HepG2 (cell line): ENCODE results near the gene RPL41. TPM values are rescaled to one million over a fixed set of nuclear protein-coding genes. Genes with fewer than 3 reads are reported as not detected.

Source experiments
- BORCS8-MEF2B ChIP-seq: sonication (generic); formaldehyde crosslinking; IDR thresholded peaks from 2 replicates; pipeline ENCODE4 v1.8.0; 2022; ENCODE audit warnings: mild to moderate bottlenecking, missing genetic modification reagents
- BRCA1 ChIP-seq: sonication (generic); formaldehyde crosslinking; IDR thresholded peaks from 2 replicates; pipeline ENCODE4 v1.4.0; 2020; ENCODE audit warnings: missing genetic modification reagents
- CCAR2 ChIP-seq: fragments of 200-400 bp; formaldehyde crosslinking; optimal IDR thresholded peaks from 2 replicates; pipeline ENCODE3; 2018; ENCODE audit warnings: low read depth, mild to moderate bottlenecking, low read length, moderate library complexity
- CREB1 ChIP-seq, 2 experiments: fragments of 450-650 bp in 1 of 2; IDR thresholded peaks; 2 replicates each; pipeline ENCODE4 v1.6.1; 2016 to 2017; ENCODE audit warnings: control low read depth in 1 of 2, mild to moderate bottlenecking in 1 of 2, missing compliant biosample characterization in 1 of 2, missing genetic modification characterization in 1 of 2
- GABPB1 ChIP-seq: IDR thresholded peaks from 2 replicates; pipeline ENCODE4 v1.6.1; 2016; ENCODE audit warnings: mild to moderate bottlenecking, missing genetic modification reagents, moderate library complexity, missing compliant biosample characterization
- JARID2 ChIP-seq: sonication (generic); formaldehyde crosslinking; IDR thresholded peaks from 2 replicates; pipeline ENCODE4 v1.8.1; 2023; ENCODE audit warnings: missing genetic modification reagents, inconsistent platforms; ENCODE audit not compliant: insufficient replicate concordance
- MBNL3 ChIP-seq: fragments of 250-450 bp; sonication (Bioruptor Pico); conservative IDR thresholded peaks from 2 replicates; pipeline ENCODE4 v1.8.0; 2022; ENCODE audit warnings: mild to moderate bottlenecking, inconsistent platforms
- NCOA5 ChIP-seq: sonication (generic); formaldehyde crosslinking; IDR thresholded peaks from 2 replicates; pipeline ENCODE4 v1.4.0; 2020; ENCODE audit warnings: missing genetic modification reagents
- NFE2 ChIP-seq: sonication (generic); formaldehyde crosslinking; IDR thresholded peaks from 2 replicates; pipeline ENCODE4 v1.4.0; 2020; ENCODE audit warnings: missing genetic modification reagents
- PCBP1 ChIP-seq: fragments of 200-400 bp; formaldehyde crosslinking; IDR thresholded peaks from 2 replicates; pipeline ENCODE4 v1.6.1; 2017; ENCODE audit warnings: mild to moderate bottlenecking, low read depth, low read length, borderline replicate concordance
- SMAD9 ChIP-seq: sonication (generic); formaldehyde crosslinking; IDR thresholded peaks from 2 replicates; pipeline ENCODE4 v1.5.1; 2020; ENCODE audit warnings: mild to moderate bottlenecking, missing genetic modification reagents
- YY1 ChIP-seq: IDR thresholded peaks from 2 replicates; pipeline ENCODE4 v1.6.1; 2011; ENCODE audit warnings: low read length, low read depth, moderate library complexity, mild to moderate bottlenecking; ENCODE audit not compliant: insufficient read depth, insufficient replicate concordance
- ZFP1 ChIP-seq: IDR thresholded peaks from 2 replicates; pipeline ENCODE4 v1.6.1; 2016
- ZNF124 ChIP-seq: sonication (generic); formaldehyde crosslinking; IDR thresholded peaks from 2 replicates; pipeline ENCODE4 v1.4.0; 2020; ENCODE audit warnings: missing genetic modification reagents
- ZNF20 ChIP-seq: sonication (generic); formaldehyde crosslinking; IDR thresholded peaks from 2 replicates; pipeline ENCODE4 v1.4.0; 2020; ENCODE audit warnings: mild to moderate bottlenecking, moderate library complexity, missing genetic modification reagents
- ZNF251 ChIP-seq: sonication (generic); formaldehyde crosslinking; IDR thresholded peaks from 2 replicates; pipeline ENCODE4 v1.9.0; 2021; ENCODE audit warnings: mild to moderate bottlenecking, missing genetic modification reagents
- ZNF296 ChIP-seq: sonication (generic); formaldehyde crosslinking; conservative IDR thresholded peaks from 2 replicates; pipeline ENCODE4 v1.5.0; 2020; ENCODE audit warnings: mild to moderate bottlenecking, missing genetic modification reagents
- ZNF382 ChIP-seq: sonication (generic); formaldehyde crosslinking; IDR thresholded peaks from 2 replicates; pipeline ENCODE4 v1.5.0; 2020; ENCODE audit warnings: missing genetic modification reagents, mild to moderate bottlenecking, borderline replicate concordance
- ZNF883 ChIP-seq: sonication (generic); formaldehyde crosslinking; IDR thresholded peaks from 2 replicates; pipeline ENCODE4 v1.5.1; 2020; ENCODE audit warnings: mild to moderate bottlenecking, missing genetic modification reagents; ENCODE audit errors: not compliant biosample characterization
- polyA plus RNA-seq, 8 experiments: library from polyadenylated mRNA; depleted of rRNA in 3 of 8; stranded (reverse) in 7 of 8; unstranded in 1 of 8; fragments of >200 nt; fragmentation: Illumina TruSeq in 4 of 8; extraction: Trizol in 4 of 8; gene quantifications; 2 replicates each; pipeline versions ENCODE4 v1.2.1 to v1.2.3, GENCODE V29; 2011 to 2016; ENCODE audit warnings: low read depth in 4 of 8, missing spikeins in 1 of 8, mixed read lengths in 1 of 8; ENCODE audit not compliant: insufficient read depth in 1 of 8
- total RNA-seq, 5 experiments: library from RNA; depleted of rRNA; stranded (reverse); fragments of >200 nt; fragmentation: Illumina TruSeq; extraction: Trizol; gene quantifications; 2 replicates each; pipeline ENCODE4 v1.2.3, GENCODE V29; 2016; ENCODE audit warnings: low read depth in 1 of 5
- TF ChIP-seq, protein P1 (sequence below): sonication (generic); formaldehyde crosslinking; IDR thresholded peaks from 2 replicates; pipeline ENCODE4 v1.8.0; 2022; ENCODE audit warnings: missing genetic modification reagents, mild to moderate bottlenecking, borderline replicate concordance
- TF ChIP-seq, protein P2 (sequence below): sonication (generic); formaldehyde crosslinking; IDR thresholded peaks from 2 replicates; pipeline ENCODE4 v1.4.0; 2020; ENCODE audit warnings: missing genetic modification reagents
- TF ChIP-seq, protein P3 (sequence below): sonication (generic); formaldehyde crosslinking; IDR thresholded peaks from 2 replicates; pipeline ENCODE4 v1.4.0; 2020; ENCODE audit warnings: missing genetic modification reagents
- TF ChIP-seq, protein P4 (sequence below): sonication (generic); formaldehyde crosslinking; IDR thresholded peaks from 2 replicates; pipeline ENCODE4 v1.8.1; 2023; ENCODE audit warnings: missing genetic modification reagents, inconsistent platforms, borderline replicate concordance

The RPL41 gene
- total and polyA plus RNA-seq, 2 of the 13 experiments (the other 11 are each of a cell fraction or from before 2014, with no cell fraction given) = 4,012 to 7,670 TPM

DNA sequence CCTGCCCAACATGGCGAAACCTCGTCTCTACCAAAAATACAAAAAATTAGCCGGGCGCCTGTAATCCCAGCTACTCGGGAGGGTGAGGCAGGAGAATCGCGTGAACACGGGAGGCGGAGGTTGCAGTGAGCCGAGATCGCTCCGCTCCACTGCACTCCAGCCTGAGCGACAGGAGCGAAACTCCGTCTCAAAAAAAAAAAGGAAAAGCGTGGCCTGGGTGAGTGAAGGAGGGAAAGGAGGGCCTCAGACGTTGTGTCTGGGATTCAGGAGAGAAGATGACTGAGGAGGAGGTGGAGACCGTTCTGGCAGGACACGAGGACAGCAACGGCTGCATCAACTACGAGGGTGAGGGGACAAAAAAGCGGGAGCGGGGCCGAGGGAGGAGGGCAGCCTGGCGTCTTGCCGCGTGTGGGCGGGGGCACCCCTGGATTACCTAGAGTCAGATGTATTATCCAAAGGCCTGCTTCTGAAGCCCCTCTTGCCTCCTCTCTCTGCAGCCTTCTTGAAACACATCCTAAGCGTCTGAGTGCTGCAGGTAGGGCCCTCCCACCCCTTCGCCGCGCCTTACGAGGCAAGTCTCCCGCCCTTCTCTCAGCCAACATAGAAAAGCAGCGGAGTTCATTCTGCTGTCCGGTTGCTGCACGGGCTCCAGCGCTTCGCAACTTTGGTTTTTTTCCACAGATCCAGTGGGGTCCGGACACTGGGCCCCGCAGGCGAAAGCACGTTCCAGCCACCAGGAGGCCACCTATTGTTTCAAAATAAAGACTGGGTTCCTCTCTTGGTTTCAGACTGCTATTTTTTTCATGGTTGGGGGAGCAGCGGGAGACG lies 41.0 kb downstream of the RPL41 start (continued):
- no peak for TF ChIP-seq NCOA5 (CRISPR knock-in tag)
- TF ChIP-seq, protein P1, sequence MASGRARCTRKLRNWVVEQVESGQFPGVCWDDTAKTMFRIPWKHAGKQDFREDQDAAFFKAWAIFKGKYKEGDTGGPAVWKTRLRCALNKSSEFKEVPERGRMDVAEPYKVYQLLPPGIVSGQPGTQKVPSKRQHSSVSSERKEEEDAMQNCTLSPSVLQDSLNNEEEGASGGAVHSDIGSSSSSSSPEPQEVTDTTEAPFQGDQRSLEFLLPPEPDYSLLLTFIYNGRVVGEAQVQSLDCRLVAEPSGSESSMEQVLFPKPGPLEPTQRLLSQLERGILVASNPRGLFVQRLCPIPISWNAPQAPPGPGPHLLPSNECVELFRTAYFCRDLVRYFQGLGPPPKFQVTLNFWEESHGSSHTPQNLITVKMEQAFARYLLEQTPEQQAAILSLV (CRISPR knock-in tag) = peak; percentile 52; the same call in 1 of the 2 replicates
- TF ChIP-seq, protein P2, sequence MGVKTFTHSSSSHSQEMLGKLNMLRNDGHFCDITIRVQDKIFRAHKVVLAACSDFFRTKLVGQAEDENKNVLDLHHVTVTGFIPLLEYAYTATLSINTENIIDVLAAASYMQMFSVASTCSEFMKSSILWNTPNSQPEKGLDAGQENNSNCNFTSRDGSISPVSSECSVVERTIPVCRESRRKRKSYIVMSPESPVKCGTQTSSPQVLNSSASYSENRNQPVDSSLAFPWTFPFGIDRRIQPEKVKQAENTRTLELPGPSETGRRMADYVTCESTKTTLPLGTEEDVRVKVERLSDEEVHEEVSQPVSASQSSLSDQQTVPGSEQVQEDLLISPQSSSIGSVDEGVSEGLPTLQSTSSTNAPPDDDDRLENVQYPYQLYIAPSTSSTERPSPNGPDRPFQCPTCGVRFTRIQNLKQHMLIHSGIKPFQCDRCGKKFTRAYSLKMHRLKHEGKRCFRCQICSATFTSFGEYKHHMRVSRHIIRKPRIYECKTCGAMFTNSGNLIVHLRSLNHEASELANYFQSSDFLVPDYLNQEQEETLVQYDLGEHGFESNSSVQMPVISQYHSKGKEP = no peak
- no peak for TF ChIP-seq CREB1 (IDR thresholded peaks at IDR 0.05)
- no peak for TF ChIP-seq CREB1 (CRISPR knock-in tag; IDR thresholded peaks at IDR 0.05)
- TF ChIP-seq ZFP1 = no peak
- TF ChIP-seq ZNF124 = no peak
- TF ChIP-seq, protein P3, sequence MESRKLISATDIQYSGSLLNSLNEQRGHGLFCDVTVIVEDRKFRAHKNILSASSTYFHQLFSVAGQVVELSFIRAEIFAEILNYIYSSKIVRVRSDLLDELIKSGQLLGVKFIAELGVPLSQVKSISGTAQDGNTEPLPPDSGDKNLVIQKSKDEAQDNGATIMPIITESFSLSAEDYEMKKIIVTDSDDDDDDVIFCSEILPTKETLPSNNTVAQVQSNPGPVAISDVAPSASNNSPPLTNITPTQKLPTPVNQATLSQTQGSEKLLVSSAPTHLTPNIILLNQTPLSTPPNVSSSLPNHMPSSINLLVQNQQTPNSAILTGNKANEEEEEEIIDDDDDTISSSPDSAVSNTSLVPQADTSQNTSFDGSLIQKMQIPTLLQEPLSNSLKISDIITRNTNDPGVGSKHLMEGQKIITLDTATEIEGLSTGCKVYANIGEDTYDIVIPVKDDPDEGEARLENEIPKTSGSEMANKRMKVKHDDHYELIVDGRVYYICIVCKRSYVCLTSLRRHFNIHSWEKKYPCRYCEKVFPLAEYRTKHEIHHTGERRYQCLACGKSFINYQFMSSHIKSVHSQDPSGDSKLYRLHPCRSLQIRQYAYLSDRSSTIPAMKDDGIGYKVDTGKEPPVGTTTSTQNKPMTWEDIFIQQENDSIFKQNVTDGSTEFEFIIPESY (CRISPR knock-in tag) = no peak
- TF ChIP-seq, protein P4, sequence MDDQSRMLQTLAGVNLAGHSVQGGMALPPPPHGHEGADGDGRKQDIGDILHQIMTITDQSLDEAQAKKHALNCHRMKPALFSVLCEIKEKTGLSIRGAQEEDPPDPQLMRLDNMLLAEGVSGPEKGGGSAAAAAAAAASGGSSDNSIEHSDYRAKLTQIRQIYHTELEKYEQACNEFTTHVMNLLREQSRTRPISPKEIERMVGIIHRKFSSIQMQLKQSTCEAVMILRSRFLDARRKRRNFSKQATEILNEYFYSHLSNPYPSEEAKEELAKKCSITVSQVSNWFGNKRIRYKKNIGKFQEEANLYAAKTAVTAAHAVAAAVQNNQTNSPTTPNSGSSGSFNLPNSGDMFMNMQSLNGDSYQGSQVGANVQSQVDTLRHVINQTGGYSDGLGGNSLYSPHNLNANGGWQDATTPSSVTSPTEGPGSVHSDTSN (CRISPR knock-in tag) = no peak
- TF ChIP-seq ZNF251 (CRISPR knock-in tag) = no peak
- TF ChIP-seq MBNL3 (CRISPR knock-in tag) = no peak
- no peak for TF ChIP-seq SMAD9
- no peak; the same call in 1 of the 2 replicates for TF ChIP-seq BORCS8-MEF2B (CRISPR knock-in tag)
- no peak for TF ChIP-seq ZNF20 (CRISPR knock-in tag)
- no peak for TF ChIP-seq BRCA1 (CRISPR knock-in tag)
- TF ChIP-seq JARID2 (CRISPR knock-in tag) = no peak
- no peak for TF ChIP-seq ZNF296 (CRISPR knock-in tag)
- TF ChIP-seq NFE2 (CRISPR knock-in tag) = no peak
- TF ChIP-seq PCBP1 = 0 out of 2 replicates have a peak, but pooled peaks have one; percentile 25
- TF ChIP-seq ZNF382 (CRISPR knock-in tag) = no peak
- TF ChIP-seq GABPB1 (CRISPR knock-in tag) = no peak
- peak; percentile 48 for TF ChIP-seq CCAR2
- no peak for TF ChIP-seq ZNF883 (CRISPR knock-in tag)
- TF ChIP-seq YY1 = peak; percentile 47
